Measurements from ENCODE around the gene NBPF4.
A peak's percentile ranks its signal among the peaks of the same experiment; 100 is the strongest.

NBPF4 gene

DNA sequence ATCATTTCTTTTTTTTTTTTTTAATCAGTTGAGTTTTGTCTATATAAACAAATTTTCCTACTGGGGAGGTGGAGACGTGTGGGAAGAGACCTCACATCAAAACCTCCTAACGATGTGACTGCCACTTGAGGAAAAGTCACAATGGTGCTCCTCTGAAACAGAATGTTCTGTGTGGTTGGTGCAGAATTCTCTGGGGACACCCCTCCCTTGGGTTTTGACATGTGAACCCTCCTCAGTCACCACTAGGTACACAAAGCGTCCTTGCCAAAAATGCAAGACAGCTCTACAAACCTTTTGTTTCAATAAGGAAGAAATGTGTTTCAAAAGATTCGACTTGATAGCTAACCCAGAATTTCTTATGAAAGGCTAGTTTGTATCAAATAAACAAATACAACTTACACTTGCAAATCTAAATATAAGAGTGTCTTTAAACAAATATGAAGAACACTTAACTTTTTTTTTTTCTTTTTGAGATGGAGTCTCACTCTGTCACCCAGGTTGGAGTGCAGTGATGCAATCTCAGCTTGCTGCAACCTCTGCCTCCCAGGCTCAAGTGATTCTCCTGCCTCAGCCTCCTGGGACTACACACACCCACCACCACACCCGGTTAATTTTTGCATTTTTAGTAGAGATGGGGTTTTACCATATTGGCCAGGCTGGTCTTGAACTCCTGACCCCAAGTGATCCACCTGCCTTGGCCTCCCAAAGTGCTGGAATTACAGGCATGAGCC lies 53.0 kb downstream of the NBPF4 start:
- Histone ChIP-seq H4K20me1 (ENCODE audit: low read depth, low read length) (no peaks in the 10 kb centered on the region), H3K9ac (ENCODE audit: low read length) (no peak overlapping the region), H3K36me3 (ENCODE audit: low read length) (no peaks in the 10 kb centered on the region), H3K79me2 (ENCODE audit: insufficient read depth, low read length) (no peaks in the 10 kb centered on the region), H3K27me3 (ENCODE audit: low read length) (no peaks in the 10 kb centered on the region), H3K9me3 (ENCODE audit: insufficient read depth, low read length) (no peaks in the 10 kb centered on the region), H3F3A (ENCODE audit: insufficient read depth) (no peaks in the 10 kb centered on the region), H3K9me2 (replicated peaks; ENCODE audit: insufficient read depth, low read length) (no peaks in the 10 kb centered on the region), H3K4me3 (ENCODE audit: insufficient read depth, low read length, poor library complexity, severe bottlenecking) (no peak overlapping the region), H3K27ac (ENCODE audit: low read depth, low read length) (no peak overlapping the region), H3K4me2 (ENCODE audit: low read depth, low read length, poor library complexity, severe bottlenecking) (peak overlapping the region; percentile 23), H2AFZ (ENCODE audit: low read depth, low read length, severe bottlenecking) (peak overlapping the region; percentile 68)
- TF ChIP-seq CTCF (IDR thresholded peaks at IDR 0.05; ENCODE audit: insufficient read depth, low read length, poor library complexity, severe bottlenecking), result no peak
- no peak for TF ChIP-seq EZH2phosphoT487 (conservative IDR thresholded peaks at IDR 0.05; ENCODE audit: low read length)

DNA sequence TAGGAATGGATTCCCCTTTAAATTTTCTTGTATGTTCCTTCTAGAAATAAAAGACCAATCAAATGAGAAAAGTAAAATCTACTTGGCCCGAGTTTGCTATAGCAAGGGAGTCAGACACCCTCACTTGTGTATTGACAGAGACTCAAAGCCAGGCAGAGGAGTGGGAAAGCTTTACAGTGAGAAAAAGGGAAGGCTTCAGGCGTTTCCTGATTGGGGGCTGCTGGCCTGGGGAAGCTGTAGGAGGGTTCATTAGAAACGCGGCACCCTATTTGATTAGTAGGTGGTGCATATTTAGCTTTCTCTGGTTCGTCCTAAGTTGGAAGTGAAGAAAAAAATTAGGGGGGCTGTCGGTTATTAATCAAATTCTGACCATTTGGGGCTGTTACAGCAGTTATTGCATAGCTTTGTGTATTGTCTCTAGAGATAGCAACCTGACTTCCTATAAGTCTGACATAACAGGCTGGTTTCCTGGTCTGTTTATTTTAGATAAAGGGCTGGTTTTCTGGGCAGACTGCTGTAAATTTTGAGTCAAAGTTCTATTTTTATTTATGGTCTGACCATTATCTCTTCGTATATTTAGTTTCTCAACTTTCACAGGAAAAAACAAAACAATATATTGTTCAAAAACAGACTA lies 53.8 kb downstream of the NBPF4 start:
- Histone ChIP-seq H3K79me2 (ENCODE audit: insufficient read depth, low read length) (no peaks in the 10 kb centered on the region), H3K4me3 (ENCODE audit: insufficient read depth, low read length, poor library complexity, severe bottlenecking) (no peak overlapping the region), H3K9me2 (replicated peaks; ENCODE audit: insufficient read depth, low read length) (no peaks in the 10 kb centered on the region), H3K27me3 (ENCODE audit: low read length) (no peaks in the 10 kb centered on the region), H3K27ac (ENCODE audit: low read depth, low read length) (no peak overlapping the region), H2AFZ (ENCODE audit: low read depth, low read length, severe bottlenecking) (peak overlapping the region; percentile 68), H3K9ac (ENCODE audit: low read length) (no peak overlapping the region), H3K9me3 (ENCODE audit: insufficient read depth, low read length) (no peaks in the 10 kb centered on the region), H3F3A (ENCODE audit: insufficient read depth) (no peaks in the 10 kb centered on the region), H4K20me1 (ENCODE audit: low read depth, low read length) (no peaks in the 10 kb centered on the region), H3K36me3 (ENCODE audit: low read length) (peaks cover 2% of the 10 kb centered on the region; the same call in 1 of the 2 replicates), H3K4me2 (ENCODE audit: low read depth, low read length, poor library complexity, severe bottlenecking) (peak overlapping the region; percentile 23)
- no peak for TF ChIP-seq EZH2phosphoT487 (conservative IDR thresholded peaks at IDR 0.05; ENCODE audit: low read length)
- no peak for TF ChIP-seq CTCF (IDR thresholded peaks at IDR 0.05; ENCODE audit: insufficient read depth, low read length, poor library complexity, severe bottlenecking)

- Histone ChIP-seq H3K27ac (ENCODE audit: low read depth, low read length) (no peak overlapping the region), H3K79me2 (ENCODE audit: insufficient read depth, low read length) (no peaks in the 10 kb centered on the region), H3K9me3 (ENCODE audit: insufficient read depth, low read length) (no peaks in the 10 kb centered on the region), H3K9ac (ENCODE audit: low read length) (no peak overlapping the region), H3K27me3 (ENCODE audit: low read length) (no peaks in the 10 kb centered on the region), H3K4me3 (ENCODE audit: insufficient read depth, low read length, poor library complexity, severe bottlenecking) (no peak overlapping the region), H4K20me1 (ENCODE audit: low read depth, low read length) (no peaks in the 10 kb centered on the region), H3K36me3 (ENCODE audit: low read length) (peaks cover 2% of the 10 kb centered on the region; the same call in 1 of the 2 replicates), H3F3A (ENCODE audit: insufficient read depth) (no peaks in the 10 kb centered on the region), H3K9me2 (replicated peaks; ENCODE audit: insufficient read depth, low read length) (no peaks in the 10 kb centered on the region), H3K4me2 (ENCODE audit: low read depth, low read length, poor library complexity, severe bottlenecking) (no peak overlapping the region), H2AFZ (ENCODE audit: low read depth, low read length, severe bottlenecking) (no peak overlapping the region)
- no peak for TF ChIP-seq EZH2phosphoT487 (conservative IDR thresholded peaks at IDR 0.05; ENCODE audit: low read length)
- TF ChIP-seq CTCF (IDR thresholded peaks at IDR 0.05; ENCODE audit: insufficient read depth, low read length, poor library complexity, severe bottlenecking), result no peak
These were observed 55.1 kb downstream of the NBPF4 start for GRCh38 chr1:108188801-108189200.

Data from SU-DHL-6 (cell line).